Right renal cortex interstitium (tissue), 3 donors: Measurements from ENCODE around the gene PRSS8. TPM values are rescaled to one million over a fixed set of nuclear protein-coding genes. Genes with fewer than 3 reads are reported as not detected.

Experiments
- DNase-seq, 3 donors: peaks; one replicate each; pipeline ENCODE4 v3.0.0-alpha.2; 2013; ENCODE audit warnings: low read depth in 3 of 3, low spot score in 2 of 3
- polyA plus RNA-seq, 3 donors: library from polyadenylated mRNA; unstranded; fragments of 120-200 nt; gene quantifications; one replicate each; pipeline ENCODE4 v1.2.1, GENCODE V29; 2013; ENCODE audit not compliant: insufficient read length in 3 of 3

Gene PRSS8
- polyA plus RNA-seq, 3 donors: 48.9 to 59.4 (median 52.4) TPM

GRCh38 chr16:31084584-31085302, 50.8 kb downstream of the PRSS8 start:
- DNase-seq: no peak

- DNase-seq: no peak
Observed at GRCh38 chr16:31083981-31084380, 51.5 kb downstream of the PRSS8 start.

GRCh38 chr16:31083556-31083955, 52.0 kb downstream of the PRSS8 start:
- DNase-seq: no peak

DNA sequence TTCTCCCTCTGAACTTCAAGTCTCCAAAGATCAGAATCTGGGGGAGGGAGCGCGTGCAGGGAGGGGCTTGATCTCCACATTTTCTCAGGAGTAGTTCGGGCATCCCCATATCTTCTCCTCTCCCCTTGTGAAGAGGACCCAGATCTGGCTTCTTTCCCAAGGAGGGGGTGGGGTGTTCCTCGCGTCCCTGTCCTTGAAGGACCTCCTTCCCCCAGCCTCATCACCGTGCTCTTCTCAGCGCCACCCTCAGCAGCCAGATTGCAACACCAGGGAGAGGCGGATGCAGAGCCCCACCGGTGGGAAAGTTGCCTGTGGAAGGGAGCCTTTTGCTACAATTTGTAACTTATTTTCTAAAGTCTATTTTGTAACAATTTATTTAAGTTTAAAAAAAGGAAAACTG, 52.4 kb downstream of the PRSS8 start:
- no peak for DNase-seq

DNA sequence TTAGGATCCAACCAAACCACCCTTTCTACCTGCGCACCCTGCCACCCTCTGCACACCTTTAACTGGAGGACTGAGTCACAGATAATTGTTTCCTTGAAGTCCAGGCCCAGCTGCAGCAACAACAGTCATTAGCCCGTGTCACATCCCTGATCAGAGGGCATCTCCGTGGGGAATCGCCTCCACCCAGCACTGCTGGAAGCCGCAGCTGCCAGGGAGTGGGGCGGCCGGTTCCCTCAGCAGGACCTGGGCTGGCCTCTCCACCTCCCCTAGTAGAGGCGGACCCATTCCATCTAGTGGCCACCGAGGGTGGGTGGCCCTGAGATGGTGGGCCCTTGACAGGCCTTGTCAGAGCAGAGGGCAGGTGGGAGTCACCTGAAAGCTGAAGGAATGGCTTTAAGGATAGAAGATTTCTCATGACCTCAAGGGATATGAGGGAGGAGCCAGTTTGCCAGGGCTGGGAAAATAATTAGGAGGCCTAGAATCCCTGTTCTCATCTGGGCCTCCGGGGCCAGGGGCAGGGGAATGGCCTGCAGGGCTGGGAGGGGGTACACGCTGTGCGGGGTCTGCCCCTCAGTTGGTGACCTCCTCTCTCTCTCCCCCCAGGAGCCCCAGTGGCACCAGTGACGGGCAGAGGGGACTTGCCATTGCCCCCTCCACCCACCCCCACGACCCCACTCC, 53.0 kb downstream of the PRSS8 start:
- DNase-seq: no peak

Other genes starting within 250 kb of the PRSS8 start
- gene BCL7C, start 241.7 kb downstream of the PRSS8 start, polyA plus RNA-seq: 10 to 100 TPM; 35.8 to 40.7 (median 39.3) TPM
- gene CTF1, start 239.1 kb downstream of the PRSS8 start, polyA plus RNA-seq: 1 to 10 TPM; 6.7 to 7.4 (median 6.7) TPM
- gene FBXL19, start 212.2 kb downstream of the PRSS8 start, polyA plus RNA-seq: 10 to 100 TPM; 16.1 to 20.5 (median 18.0) TPM
- 10 to 100 TPM; 18.0 to 19.6 (median 19.2) TPM for gene ORAI3, start 186.7 kb downstream of the PRSS8 start, polyA plus RNA-seq
- gene SETD1A, start 178.0 kb downstream of the PRSS8 start, polyA plus RNA-seq: 10 to 100 TPM; 13.0 to 14.4 (median 13.2) TPM
- gene HSD3B7, start 150.5 kb downstream of the PRSS8 start, polyA plus RNA-seq: 1 to 10 TPM; 7.3 to 8.9 (median 8.3) TPM
- 1 to 10 TPM in 2 of 3 donors, under 1 TPM in 1; 0.89 to 1.3 (median 1.0) TPM for gene STX1B, start 125.1 kb downstream of the PRSS8 start, polyA plus RNA-seq
- gene STX4, start 102.2 kb downstream of the PRSS8 start, polyA plus RNA-seq: 10 to 100 TPM; 33.9 to 36.1 (median 34.4) TPM
- 1 to 10 TPM; 3.2 to 4.1 (median 3.7) TPM for gene ZNF668, start 61.5 kb downstream of the PRSS8 start, polyA plus RNA-seq
- gene ZNF646, start 61.3 kb downstream of the PRSS8 start, polyA plus RNA-seq: 10 to 100 TPM; 10.8 to 11.9 (median 11.7) TPM
- under 1 TPM; 0.44 to 0.82 (median 0.60) TPM for gene PRSS53, start 46.8 kb downstream of the PRSS8 start, polyA plus RNA-seq
- 10 to 100 TPM; 65.6 to 75.1 (median 75.1) TPM for gene VKORC1, start 40.9 kb downstream of the PRSS8 start, polyA plus RNA-seq
- 10 to 100 TPM; 32.4 to 37.6 (median 35.1) TPM for gene BCKDK, start 27.3 kb downstream of the PRSS8 start, polyA plus RNA-seq
- gene KAT8, start 18.1 kb downstream of the PRSS8 start, polyA plus RNA-seq: 10 to 100 TPM; 57.7 to 66.8 (median 58.0) TPM
- gene PRSS36, start 14.3 kb upstream of the PRSS8 start, polyA plus RNA-seq: 1 to 10 TPM in 2 of 3 donors, under 1 TPM in 1; 0.78 to 1.4 (median 1.2) TPM
- 100 to 1,000 TPM; 627 to 720 (median 667) TPM for gene FUS, start 44.4 kb upstream of the PRSS8 start, polyA plus RNA-seq
- gene PYCARD, start 67.0 kb upstream of the PRSS8 start, polyA plus RNA-seq: 10 to 100 TPM in 1 of 3 donors, 1 to 10 TPM in 2; 8.1 to 10.7 (median 9.4) TPM
- gene TRIM72, start 78.4 kb upstream of the PRSS8 start, polyA plus RNA-seq: under 1 TPM; 0.06 to 0.07 (median 0.06) TPM
- not detected for gene PYDC1, start 81.4 kb upstream of the PRSS8 start, polyA plus RNA-seq
- gene ITGAM, start 124.2 kb upstream of the PRSS8 start, polyA plus RNA-seq: 1 to 10 TPM; 1.5 to 2.0 (median 1.9) TPM
- gene ITGAX, start 219.4 kb upstream of the PRSS8 start, polyA plus RNA-seq: under 1 TPM; 0.53 to 0.69 (median 0.57) TPM